GM18526 (cell line): ENCODE measurements around the gene ZBTB5.

Experiments used
- POLR2A ChIP-seq: IDR thresholded peaks from 3 replicates; pipeline ENCODE4 v1.6.1; 2011; ENCODE audit not compliant: insufficient read length; ENCODE audit errors: extremely low read depth

Gene ZBTB5

DNA sequence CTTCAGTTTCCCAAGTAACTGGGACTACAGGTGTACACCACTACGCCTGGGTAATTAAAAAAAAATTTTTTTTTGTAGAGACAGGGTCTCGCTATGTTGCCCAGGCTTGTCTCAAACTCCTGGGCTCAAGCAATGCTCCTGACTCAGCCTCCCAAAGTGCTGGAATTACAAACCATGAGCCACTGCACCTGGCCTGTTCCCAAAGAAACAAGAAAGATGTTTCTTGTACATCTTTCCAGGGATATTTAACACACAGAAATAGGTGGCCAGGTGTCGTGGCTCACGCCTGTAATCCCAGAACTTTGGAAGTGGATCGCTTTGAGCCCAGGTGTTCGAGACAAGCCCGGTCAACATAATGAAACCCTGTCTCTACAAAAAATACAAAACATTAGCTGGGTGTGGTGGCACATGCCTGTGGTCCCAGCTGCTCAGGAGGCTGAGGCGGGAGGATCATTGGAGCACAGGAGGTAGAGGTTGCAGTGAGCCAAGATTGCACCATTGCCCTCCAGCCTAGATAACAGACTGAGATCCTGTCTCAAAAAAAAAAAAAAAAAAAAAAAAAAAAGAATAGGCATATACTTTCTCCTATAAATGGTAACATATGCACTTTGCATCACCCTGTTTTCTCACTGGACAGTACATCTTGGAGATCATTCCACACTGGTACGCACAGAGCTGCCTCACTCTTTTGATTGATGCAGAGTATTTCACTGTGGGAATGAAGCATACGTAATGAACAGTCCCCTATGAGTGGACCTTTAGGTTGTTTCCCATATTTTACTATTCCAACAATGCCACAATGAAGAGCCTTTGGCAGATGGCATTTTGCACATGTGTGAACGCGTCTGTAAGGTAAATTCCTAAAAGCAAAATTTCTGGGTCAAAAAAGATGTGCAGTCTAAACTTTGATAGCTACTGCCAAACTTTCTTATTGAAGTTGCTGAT is 44.7 kb downstream of the ZBTB5 start:
- no peak for TF ChIP-seq POLR2A

DNA sequence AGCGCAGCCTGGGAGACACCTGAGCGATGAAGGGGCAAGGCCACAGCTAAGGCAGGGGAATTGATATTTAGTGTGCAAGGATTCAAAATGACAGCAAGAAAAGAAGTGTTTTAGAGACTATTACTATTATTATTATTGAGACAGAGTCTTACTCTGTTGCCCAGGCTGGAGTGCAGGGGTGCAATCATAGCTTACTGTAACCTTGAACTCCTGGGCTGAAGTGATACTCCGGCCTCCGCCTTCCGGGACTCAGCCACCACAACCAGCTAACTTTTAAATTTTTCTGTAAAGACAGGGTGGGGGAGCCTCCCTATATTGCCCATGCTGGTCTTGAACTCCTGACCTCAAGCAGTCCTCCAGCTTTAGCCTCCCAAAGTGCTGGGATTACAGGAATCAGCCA is 46.0 kb downstream of the ZBTB5 start:
- no peak for TF ChIP-seq POLR2A

- no peak for TF ChIP-seq POLR2A
Observed at GRCh38 chr9:37417857-37418618, 47.2 kb downstream of the ZBTB5 start.

GRCh38 chr9:37417252-37417803 is 47.9 kb downstream of the ZBTB5 start:
- no peak for TF ChIP-seq POLR2A

GRCh38 chr9:37415011-37415719 is 50.1 kb downstream of the ZBTB5 start:
- TF ChIP-seq POLR2A: no peak

DNA sequence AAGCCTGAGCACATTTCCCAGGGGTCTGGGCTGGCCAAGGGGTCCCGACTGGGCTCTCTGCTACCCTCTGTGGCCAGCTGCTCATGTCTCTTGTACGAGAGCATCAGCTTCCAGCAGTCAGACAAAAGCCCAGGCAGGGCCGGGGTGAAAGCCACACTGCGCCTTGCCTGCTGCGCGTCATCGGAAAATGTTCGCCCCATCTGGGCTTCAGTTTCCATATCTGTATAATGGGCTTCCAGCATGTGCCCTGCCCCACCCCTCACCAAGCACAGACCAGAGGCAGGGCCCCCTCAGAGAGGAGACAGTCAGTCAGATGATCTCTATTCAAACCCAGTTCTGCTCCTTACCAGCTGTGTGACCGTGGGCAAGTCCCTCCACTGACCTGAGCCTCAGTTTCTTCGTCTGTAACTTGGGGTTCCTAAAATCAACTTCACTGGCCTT is 50.7 kb downstream of the ZBTB5 start:
- no peak for TF ChIP-seq POLR2A

GRCh38 chr9:37413311-37413710 is 51.9 kb downstream of the ZBTB5 start:
- TF ChIP-seq POLR2A: no peak

DNA sequence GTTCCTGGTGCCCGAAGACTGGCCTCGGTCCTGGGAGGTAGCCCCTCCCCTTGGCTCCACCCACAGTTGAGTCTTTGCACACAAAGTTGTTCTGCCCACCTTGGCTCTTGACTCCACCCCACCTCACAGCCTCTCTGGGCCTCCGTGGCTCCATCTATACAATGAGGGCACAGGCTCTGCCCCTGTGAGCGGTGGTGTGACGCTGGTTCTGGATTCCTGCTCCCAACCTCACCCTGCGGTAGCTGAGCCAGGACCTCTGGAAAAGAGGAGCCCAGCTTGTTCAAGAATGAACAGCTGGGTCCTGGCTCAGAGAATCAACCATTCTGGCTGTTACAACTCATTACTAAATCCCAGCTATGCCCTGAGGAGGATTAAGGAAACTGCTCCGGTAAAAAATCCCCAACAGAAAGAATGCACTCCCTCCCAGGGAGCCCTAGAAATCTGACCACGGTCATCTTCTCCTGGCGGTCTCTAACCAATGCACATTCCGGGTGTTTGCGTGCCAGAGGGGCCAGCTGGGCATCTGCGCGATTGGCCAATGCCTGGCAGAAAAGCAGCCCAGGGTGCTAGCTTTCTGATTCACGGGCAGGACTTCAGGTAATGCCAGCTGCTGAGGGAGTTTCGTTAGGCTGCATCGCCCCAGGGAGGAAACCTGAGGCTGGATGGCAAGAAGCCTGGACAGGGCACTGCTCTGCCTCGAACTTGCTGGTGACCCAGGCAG is 52.7 kb downstream of the ZBTB5 start:
- no peak for TF ChIP-seq POLR2A

DNA sequence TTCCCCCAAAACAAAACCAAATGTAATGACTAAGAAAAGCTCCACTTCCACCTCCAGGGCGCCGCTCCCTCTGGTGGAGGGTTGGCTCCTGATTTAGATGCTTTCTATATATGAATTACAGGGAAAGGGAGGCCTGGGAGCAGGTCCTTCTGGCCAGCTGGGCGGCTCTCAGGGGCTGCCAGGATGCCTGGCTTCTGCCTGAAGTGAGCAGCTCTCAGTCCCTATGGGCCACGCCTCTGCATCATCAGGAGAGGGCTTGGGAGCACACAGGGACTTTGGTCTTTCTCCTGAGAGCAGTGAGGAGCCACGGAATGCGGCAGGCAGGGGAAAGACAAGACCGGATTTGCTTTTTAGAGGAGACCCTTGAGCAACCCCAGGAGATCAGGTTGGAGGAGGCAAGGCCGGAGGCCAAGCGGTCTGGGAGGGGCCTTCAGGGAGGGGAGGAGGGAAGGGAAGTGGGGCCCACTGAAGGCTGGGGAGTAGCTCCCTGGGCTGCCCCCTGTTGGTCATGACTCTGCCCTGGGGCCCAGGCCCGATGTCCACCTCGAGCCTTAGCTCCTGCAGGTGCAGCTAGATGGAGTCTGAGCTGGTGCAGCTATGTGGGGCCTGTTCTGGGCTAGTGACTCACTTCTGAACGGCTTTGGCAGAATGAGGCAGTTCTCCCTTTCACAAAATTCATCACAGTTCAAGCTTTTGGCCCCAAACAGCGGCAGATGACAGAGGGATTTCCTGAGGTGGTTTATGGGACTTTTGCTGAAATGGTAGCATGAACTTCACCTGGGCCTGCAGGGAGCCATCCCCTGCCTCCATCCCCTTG is 54.1 kb downstream of the ZBTB5 start:
- peak; percentile 39 for TF ChIP-seq POLR2A

DNA sequence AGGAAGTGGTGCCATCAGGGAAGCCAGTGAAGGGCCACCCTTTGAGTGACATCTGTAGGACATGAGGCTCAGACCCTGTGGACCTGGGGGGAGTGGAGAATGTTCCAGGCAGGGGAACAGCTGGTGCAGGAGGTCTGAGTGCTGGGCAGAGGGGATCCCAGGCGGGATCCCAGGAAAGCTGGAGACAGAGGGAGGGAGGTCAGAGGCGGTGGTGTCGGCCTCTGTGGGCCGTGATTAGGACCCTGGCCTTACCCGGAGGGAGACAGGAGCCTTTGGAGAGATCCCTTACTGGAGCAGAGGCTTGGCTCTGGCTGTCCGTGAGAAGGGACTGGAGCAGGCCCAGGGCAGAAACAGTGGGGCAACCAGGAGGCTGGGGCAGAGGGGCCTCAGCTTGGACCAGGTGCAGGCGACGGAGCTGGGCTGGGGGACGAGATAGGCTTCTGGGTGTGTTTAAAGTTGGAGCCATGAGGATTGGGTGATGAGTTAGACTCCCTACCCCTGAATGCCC is 54.8 kb downstream of the ZBTB5 start:
- peak; percentile 25 for TF ChIP-seq POLR2A

DNA sequence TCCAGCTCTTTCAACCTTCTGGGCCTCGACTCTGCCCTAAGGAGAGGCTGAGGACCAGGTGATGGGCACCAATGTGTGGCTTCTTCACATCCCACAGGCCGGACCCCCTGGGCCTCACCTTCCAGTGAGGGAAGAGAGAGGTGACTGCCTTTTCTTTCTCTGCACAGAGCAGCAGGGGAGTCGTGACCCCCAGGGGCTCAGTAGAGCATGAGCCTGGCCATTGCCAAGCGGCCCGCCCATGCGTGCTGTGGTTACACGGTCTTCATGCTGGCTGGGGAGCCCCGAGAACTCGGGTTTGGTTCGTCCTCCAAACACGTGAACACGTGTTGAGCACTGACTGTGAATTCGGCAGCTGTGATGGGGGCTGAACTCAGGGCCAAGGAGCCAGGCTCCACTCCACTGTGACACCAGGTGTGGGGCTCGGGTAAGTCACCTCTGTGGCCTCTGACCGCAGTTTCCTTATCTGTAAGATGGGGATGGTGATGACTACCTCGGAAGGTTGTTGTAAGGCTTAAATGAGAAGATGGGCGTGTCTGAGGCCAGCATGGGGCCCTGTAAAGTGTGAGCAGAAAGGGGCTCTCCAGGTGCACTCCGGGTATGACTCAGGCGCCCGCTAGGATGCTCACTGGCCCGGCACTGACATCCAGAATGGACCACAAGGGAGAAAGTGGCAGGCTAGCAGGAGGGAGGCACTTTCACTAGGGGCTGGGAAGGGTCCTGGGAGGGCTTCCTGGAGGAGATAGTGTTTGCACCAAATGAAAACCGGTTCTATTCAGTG is 56.1 kb downstream of the ZBTB5 start:
- TF ChIP-seq POLR2A: peak; percentile 53

DNA sequence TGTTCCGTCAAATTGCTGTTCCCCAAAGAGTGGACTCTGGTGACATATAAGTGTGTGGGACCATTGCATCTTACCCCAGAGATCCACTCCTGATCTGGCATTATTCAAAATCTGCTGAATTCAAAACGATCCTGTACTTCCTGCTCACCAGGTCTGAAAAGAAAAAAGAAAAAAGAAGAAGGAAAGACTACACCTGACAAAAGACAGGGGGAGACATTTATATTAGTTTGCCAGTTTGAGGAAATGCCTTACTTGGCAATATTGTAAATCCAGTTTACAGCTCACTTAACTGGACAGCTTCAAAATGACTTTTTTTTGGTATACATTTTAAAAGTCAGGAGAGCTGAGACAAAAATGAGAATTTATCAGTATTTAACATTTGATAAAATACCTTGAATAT is 57.8 kb downstream of the ZBTB5 start:
- no peak for TF ChIP-seq POLR2A
